ENCODE measurements around the gene KCNK1. TPM values are rescaled to one million over a fixed set of nuclear protein-coding genes. Genes with fewer than 3 reads are reported as not detected.

Gene KCNK1
- total RNA-seq, 1 experiment from 2014 or later, result 31.1 TPM

DNA sequence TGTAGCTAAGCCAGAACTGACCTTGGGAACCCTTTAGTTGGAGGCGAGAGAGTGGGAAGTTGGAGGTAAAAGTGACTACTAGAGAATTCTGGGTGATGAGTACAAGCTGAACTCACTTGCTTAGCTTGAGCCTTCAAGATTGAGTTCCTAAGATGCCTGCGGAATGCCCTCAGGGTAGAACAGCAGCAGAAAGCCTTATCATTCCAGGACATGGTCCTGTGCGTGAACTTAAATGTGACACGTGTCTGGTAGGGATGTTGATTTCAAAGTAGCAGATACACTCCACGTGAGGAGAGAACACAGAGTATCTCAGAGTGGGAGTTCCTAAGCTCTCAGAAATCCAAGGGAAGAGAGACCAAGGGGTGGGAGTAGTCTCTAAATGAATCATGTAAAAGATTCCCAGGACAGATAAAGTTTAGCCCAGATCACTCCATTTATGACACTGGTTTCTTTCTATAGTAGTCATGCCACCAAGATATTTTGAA lies 60.1 kb downstream of the KCNK1 start:
- no TSS peak for BruUV-seq (replicated peaks)
- Histone ChIP-seq H2AFZ (ENCODE audit: low read length) (no peak overlapping the region), H3F3A (ENCODE audit: low read length, unreplicated experiment) (no peaks in the 10 kb centered on the region), H3K9ac (ENCODE audit: low read length) (no peak overlapping the region), H3K9me3 (ENCODE audit: low read length) (no peaks in the 10 kb centered on the region), H3K4me1 (ENCODE audit: insufficient read depth, low read length) (peaks cover 14% of the 10 kb centered on the region), H3K27me3 (ENCODE audit: low read length) (no peaks in the 10 kb centered on the region), H3K9me2 (replicated peaks; ENCODE audit: low read length) (no peaks in the 10 kb centered on the region), H3K36me3 (ENCODE audit: low read depth, low read length) (peaks cover 20% of the 10 kb centered on the region), H3K79me2 (ENCODE audit: low read length) (peaks cover 28% of the 10 kb centered on the region), H3K4me2 (ENCODE audit: low read length) (no peak overlapping the region), H3K4me3 (ENCODE audit: low read length) (no peak overlapping the region), H4K20me1 (ENCODE audit: low read length) (no peaks in the 10 kb centered on the region), H3K27ac (ENCODE audit: low read length) (no peak overlapping the region)
- ATAC-seq (no peak), DNase-seq (no peak)
- ChIA-PET CTCF (no interaction called here), POLR2A (ENCODE audit: unreplicated experiment) (no interaction called here)
- intact Hi-C loops (cut with micrococcal nuclease), result no loop called here
- TF ChIP-seq EZH2 (IDR thresholded peaks at IDR 0.05; ENCODE audit: low read length, unreplicated experiment) (no peak), EZH2phosphoT487 (IDR thresholded peaks at IDR 0.05; ENCODE audit: borderline replicate concordance, low read length) (no peak)
- TF ChIP-seq, protein P1, sequence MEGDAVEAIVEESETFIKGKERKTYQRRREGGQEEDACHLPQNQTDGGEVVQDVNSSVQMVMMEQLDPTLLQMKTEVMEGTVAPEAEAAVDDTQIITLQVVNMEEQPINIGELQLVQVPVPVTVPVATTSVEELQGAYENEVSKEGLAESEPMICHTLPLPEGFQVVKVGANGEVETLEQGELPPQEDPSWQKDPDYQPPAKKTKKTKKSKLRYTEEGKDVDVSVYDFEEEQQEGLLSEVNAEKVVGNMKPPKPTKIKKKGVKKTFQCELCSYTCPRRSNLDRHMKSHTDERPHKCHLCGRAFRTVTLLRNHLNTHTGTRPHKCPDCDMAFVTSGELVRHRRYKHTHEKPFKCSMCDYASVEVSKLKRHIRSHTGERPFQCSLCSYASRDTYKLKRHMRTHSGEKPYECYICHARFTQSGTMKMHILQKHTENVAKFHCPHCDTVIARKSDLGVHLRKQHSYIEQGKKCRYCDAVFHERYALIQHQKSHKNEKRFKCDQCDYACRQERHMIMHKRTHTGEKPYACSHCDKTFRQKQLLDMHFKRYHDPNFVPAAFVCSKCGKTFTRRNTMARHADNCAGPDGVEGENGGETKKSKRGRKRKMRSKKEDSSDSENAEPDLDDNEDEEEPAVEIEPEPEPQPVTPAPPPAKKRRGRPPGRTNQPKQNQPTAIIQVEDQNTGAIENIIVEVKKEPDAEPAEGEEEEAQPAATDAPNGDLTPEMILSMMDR (conservative IDR thresholded peaks at IDR 0.05; ENCODE audit: low read depth, low read length), result no peak

DNA sequence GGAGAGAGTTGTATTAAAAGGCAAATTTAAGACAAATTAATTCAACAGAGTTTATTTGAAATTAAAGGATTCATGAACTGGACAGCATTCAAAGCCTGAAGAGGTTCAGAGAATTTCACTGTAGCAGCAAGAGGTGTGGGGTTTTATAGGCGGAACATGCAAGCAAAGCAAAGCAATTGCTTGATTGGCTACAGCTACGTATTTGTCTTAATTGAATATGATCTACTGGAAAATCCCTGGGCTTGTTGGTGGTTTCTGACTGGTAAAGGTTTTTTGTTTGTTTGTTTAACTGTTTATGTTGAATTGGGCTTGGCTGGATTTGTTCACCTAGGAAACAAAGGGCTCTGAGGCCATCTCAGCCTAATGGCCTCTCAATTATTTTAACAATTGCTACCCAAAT lies 61.5 kb downstream of the KCNK1 start:
- no peak for ATAC-seq
- no peak overlapping the region for H3K9ac ChIP-seq (ENCODE audit: low read length)
- no TSS peak for BruUV-seq (replicated peaks)
- H3K27ac ChIP-seq (ENCODE audit: low read length), result no peak overlapping the region
- TF ChIP-seq EZH2 (IDR thresholded peaks at IDR 0.05; ENCODE audit: low read length, unreplicated experiment) (no peak), EZH2phosphoT487 (IDR thresholded peaks at IDR 0.05; ENCODE audit: borderline replicate concordance, low read length) (no peak)
- peaks cover 19% of the 10 kb centered on the region for H3K4me1 ChIP-seq (ENCODE audit: insufficient read depth, low read length)
- no peak overlapping the region for H3K4me3 ChIP-seq (ENCODE audit: low read length)
- H3K79me2 ChIP-seq (ENCODE audit: low read length), result peaks cover 16% of the 10 kb centered on the region; the same call in 1 of the 2 replicates
- no peaks in the 10 kb centered on the region for H3K27me3 ChIP-seq (ENCODE audit: low read length)
- no peaks in the 10 kb centered on the region for H4K20me1 ChIP-seq (ENCODE audit: low read length)
- H3K4me2 ChIP-seq (ENCODE audit: low read length), result no peak overlapping the region
- H3F3A ChIP-seq (ENCODE audit: low read length, unreplicated experiment), result no peaks in the 10 kb centered on the region
- no peak overlapping the region for H2AFZ ChIP-seq (ENCODE audit: low read length)
- DNase-seq, result no peak
- CTCF ChIA-PET, result interaction anchor here (0.7 kb wide), 1 partner anchor 113 kb away, joined by 4 read pairs; no protein-coding TSS in a partner anchor
- H3K9me3 ChIP-seq (ENCODE audit: low read length), result no peaks in the 10 kb centered on the region
- POLR2A ChIA-PET (ENCODE audit: unreplicated experiment), result no interaction called here
- intact Hi-C loops (cut with micrococcal nuclease), result loop anchor here (5.0 kb wide), 1 partner anchor 232 kb away; no protein-coding TSS in a partner anchor
- peaks cover 20% of the 10 kb centered on the region for H3K36me3 ChIP-seq (ENCODE audit: low read depth, low read length)
- H3K9me2 ChIP-seq (replicated peaks; ENCODE audit: low read length), result no peaks in the 10 kb centered on the region

DNA sequence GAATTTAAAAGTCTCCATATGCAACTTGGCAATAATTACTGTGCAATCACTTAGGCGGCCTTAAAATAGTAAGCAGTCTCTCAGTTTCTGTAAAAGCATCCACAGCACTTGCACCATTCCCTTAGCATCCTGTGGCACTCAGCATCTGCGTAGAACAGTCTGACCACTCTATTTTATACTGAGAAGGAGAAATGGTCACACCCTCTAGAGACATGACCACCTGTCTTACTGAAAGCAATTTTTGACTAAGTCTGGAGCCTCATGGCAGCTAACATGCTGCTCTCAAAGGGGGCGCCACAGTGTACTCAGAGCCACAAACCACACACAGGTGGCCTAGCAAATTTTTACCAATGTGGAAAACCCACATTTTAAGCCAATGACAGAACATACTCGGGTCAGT lies 62.0 kb downstream of the KCNK1 start:
- H3K9ac ChIP-seq (ENCODE audit: low read length), result no peak overlapping the region
- ChIA-PET POLR2A (ENCODE audit: unreplicated experiment) (no interaction called here), CTCF (no interaction called here)
- TF ChIP-seq EZH2 (IDR thresholded peaks at IDR 0.05; ENCODE audit: low read length, unreplicated experiment), result no peak
- TF ChIP-seq, protein P1 (conservative IDR thresholded peaks at IDR 0.05; ENCODE audit: low read depth, low read length), result peak; percentile 54
- TF ChIP-seq EZH2phosphoT487 (IDR thresholded peaks at IDR 0.05; ENCODE audit: borderline replicate concordance, low read length), result no peak
- no peak overlapping the region for H3K4me3 ChIP-seq (ENCODE audit: low read length)
- intact Hi-C loops (cut with micrococcal nuclease), result loop anchor here (5.0 kb wide), 1 partner anchor 231 kb away; no protein-coding TSS in a partner anchor
- ATAC-seq (no peak), DNase-seq (no peak)
- no peaks in the 10 kb centered on the region for H3K27me3 ChIP-seq (ENCODE audit: low read length)
- no peaks in the 10 kb centered on the region for H3K9me2 ChIP-seq (replicated peaks; ENCODE audit: low read length)
- no TSS peak for BruUV-seq (replicated peaks)
- no peak overlapping the region for H3K27ac ChIP-seq (ENCODE audit: low read length)
- H3K4me1 ChIP-seq (ENCODE audit: insufficient read depth, low read length), result peaks cover 19% of the 10 kb centered on the region
- no peak overlapping the region for H3K4me2 ChIP-seq (ENCODE audit: low read length)
- H3K9me3 ChIP-seq (ENCODE audit: low read length), result no peaks in the 10 kb centered on the region
- H3F3A ChIP-seq (ENCODE audit: low read length, unreplicated experiment), result no peaks in the 10 kb centered on the region
- peaks cover 18% of the 10 kb centered on the region for H3K36me3 ChIP-seq (ENCODE audit: low read depth, low read length)
- no peaks in the 10 kb centered on the region for H4K20me1 ChIP-seq (ENCODE audit: low read length)
- H2AFZ ChIP-seq (ENCODE audit: low read length), result no peak overlapping the region
- H3K79me2 ChIP-seq (ENCODE audit: low read length), result peaks cover 14% of the 10 kb centered on the region; the same call in 1 of the 2 replicates

All from PC-3 (cell line).